Astrocyte (in vitro differentiated cells and primary cell): Measurements from ENCODE around the gene DNAJC18. TPM values are rescaled to one million over a fixed set of nuclear protein-coding genes. Genes with fewer than 3 reads are reported as not detected.

Experiments
- total RNA-seq: library from RNA; stranded (reverse); gene quantifications from 2 replicates; pipeline ENCODE4 v1.2.1, GENCODE V29; 2021

DNAJC18 gene
- total RNA-seq, 1 donor from 2014 or later, result 18.8 TPM

Other genes starting within 250 kb of the DNAJC18 start
- 41.6 and 57.6 TPM in 2 replicates for gene SIL1, start 241.2 kb downstream of the DNAJC18 start, total RNA-seq
- 126 and 134 TPM in 2 replicates for gene MATR3, start 145.8 kb downstream of the DNAJC18 start, total RNA-seq
- 64.2 and 75.3 TPM in 2 replicates for gene PAIP2, start 97.7 kb downstream of the DNAJC18 start, total RNA-seq
- not detected in 2 replicates for gene SLC23A1, start 56.2 kb downstream of the DNAJC18 start, total RNA-seq
- 0.22 TPM in 1 of 2 replicates, not detected in the other for gene MZB1, start 49.6 kb downstream of the DNAJC18 start, total RNA-seq
- gene PROB1, start 44.4 kb downstream of the DNAJC18 start, total RNA-seq, result 0.59 and 0.60 TPM in 2 replicates
- gene SPATA24, start 35.4 kb downstream of the DNAJC18 start, total RNA-seq, result 4.5 and 5.2 TPM in 2 replicates
- 0.96 and 1.00 TPM in 2 replicates for gene ECSCR, start 23.2 kb upstream of the DNAJC18 start, total RNA-seq
- not detected in 2 replicates for gene SMIM33, start 31.5 kb upstream of the DNAJC18 start, total RNA-seq
- gene STING1, start 43.2 kb upstream of the DNAJC18 start, total RNA-seq, result 1.8 and 3.3 TPM in 2 replicates
- gene UBE2D2, start 121.8 kb upstream of the DNAJC18 start, total RNA-seq, result 161 and 169 TPM in 2 replicates
- 151 and 185 TPM in 2 replicates for gene CXXC5, start 208.8 kb upstream of the DNAJC18 start, total RNA-seq